ENCODE data around the gene SLC35D3.

GRCh38 chr6:136923116-136923953 lies 1.2 kb downstream of the SLC35D3 start:
- TF ChIP-seq CTCF (IDR thresholded peaks at IDR 0.05; ENCODE audit: extremely low read depth in 1 of 2, insufficient read depth in 1 of 2, low read depth in 1 of 2, low read length in 2 of 2) (no peak), POLR2AphosphoS5 (IDR thresholded peaks at IDR 0.05; ENCODE audit: insufficient read depth, low read depth, low read length) (no peak), POLR2A (IDR thresholded peaks at IDR 0.05; ENCODE audit: low read depth, low read length) (no peak), GATA2 (IDR thresholded peaks at IDR 0.05; ENCODE audit: insufficient read depth, insufficient read length, low read depth, low read length) (no peak), FOS (IDR thresholded peaks at IDR 0.05; ENCODE audit: borderline replicate concordance, insufficient read depth, low read length) (no peak), MYC (IDR thresholded peaks at IDR 0.05; ENCODE audit: low read depth, low read length) (no peak), JUN (IDR thresholded peaks at IDR 0.05; ENCODE audit: borderline replicate concordance, insufficient read depth, insufficient read length, low read depth) (no peak), EZH2 (IDR thresholded peaks at IDR 0.05; ENCODE audit: borderline replicate concordance, low read depth, low read length, severe bottlenecking) (peak; percentile 70)

Measured in endothelial cell of umbilical vein (primary cell).